A549 (cell line): ENCODE measurements around the gene N4BP2L2.

ENCODE experiments used
- CHD2 ChIP-seq: fragments of 150-350 bp; IDR thresholded peaks from 2 replicates; pipeline ENCODE4 v1.6.1; 2014; ENCODE audit warnings: low read length; ENCODE audit not compliant: partially characterized antibody
- EP300 ChIP-seq, 2 experiments: fragments of >200 bp; sonication (Bioruptor Twin); formaldehyde crosslinking; IDR thresholded peaks; 2 replicates in 1 of 2; 3 replicates in 1 of 2; pipeline ENCODE4 v1.6.1; 2016 to 2017
- FOSL2 ChIP-seq, 2 experiments: fragments of 450-650 bp in 1 of 2; fragments of >200 bp in 1 of 2; sonication (Bioruptor Twin) in 1 of 2; formaldehyde crosslinking; IDR thresholded peaks; 2 replicates each; pipeline versions ENCODE4 v1.5.0 to v1.6.1; 2016 to 2020; ENCODE audit warnings: mild to moderate bottlenecking in 1 of 2, moderate library complexity in 1 of 2
- HDAC2 ChIP-seq: fragments of 200-600 bp; sonication (generic); IDR thresholded peaks from 2 replicates; pipeline ENCODE4 v1.6.1; 2016
- NPAS2 ChIP-seq: fragments of 250-450 bp; sonication (Bioruptor Pico); IDR thresholded peaks from 2 replicates; pipeline ENCODE4 v1.8.0; 2022; ENCODE audit warnings: mild to moderate bottlenecking, moderate library complexity, borderline replicate concordance
- PBX3 ChIP-seq: IDR thresholded peaks from 2 replicates; pipeline ENCODE4 v1.6.1; 2012
- POLR2A ChIP-seq: IDR thresholded peaks from 2 replicates; pipeline ENCODE4 v1.6.1; 2012; ENCODE audit warnings: mild to moderate bottlenecking, low read length
- RARB ChIP-seq: fragments of 250-450 bp; sonication (Bioruptor Pico); IDR thresholded peaks from 2 replicates; pipeline ENCODE4 v1.8.0; 2021; ENCODE audit warnings: mild to moderate bottlenecking, moderate library complexity
- REST ChIP-seq: fragments of 200-600 bp; sonication (generic); IDR thresholded peaks from 2 replicates; pipeline ENCODE4 v1.6.1; 2016; ENCODE audit warnings: antibody characterized with exemption, mild to moderate bottlenecking, moderate library complexity
- RNF2 ChIP-seq: fragments of 200-600 bp; sonication (generic); IDR thresholded peaks from 2 replicates; pipeline ENCODE4 v1.6.1; 2016; ENCODE audit warnings: low read depth, mild to moderate bottlenecking, antibody characterized with exemption, moderate library complexity, borderline replicate concordance
- SREBF2 ChIP-seq: fragments of 450-650 bp; IDR thresholded peaks from 2 replicates; pipeline ENCODE4 v1.6.1; 2014; ENCODE audit warnings: mild to moderate bottlenecking, moderate library complexity
- ZC3H11A ChIP-seq: fragments of 450-650 bp; IDR thresholded peaks from 2 replicates; pipeline ENCODE4 v1.6.1; 2014; ENCODE audit warnings: antibody characterized with exemption, mild to moderate bottlenecking
- ZFP36 ChIP-seq: fragments of 450-650 bp; IDR thresholded peaks from 2 replicates; pipeline ENCODE4 v1.6.1; 2014; ENCODE audit warnings: borderline replicate concordance; ENCODE audit not compliant: partially characterized antibody
- TF ChIP-seq, protein P1 (sequence below): fragments of >200 bp; sonication (Bioruptor Twin); formaldehyde crosslinking; IDR thresholded peaks from 3 replicates; pipeline ENCODE4 v1.5.1; 2016

GRCh38 chr13:32446220-32446619 is 92.4 kb downstream of the N4BP2L2 start:
- TF ChIP-seq EP300 (IDR thresholded peaks at IDR 0.05) (no peak), POLR2A (no peak), HDAC2 (no peak), REST (no peak), PBX3 (no peak), FOSL2 (IDR thresholded peaks at IDR 0.05) (no peak), FOSL2 (CRISPR knock-in tag; IDR thresholded peaks at IDR 0.05) (no peak), NPAS2 (no peak), CHD2 (no peak), RNF2 (no peak), ZC3H11A (no peak), RARB (CRISPR knock-in tag) (no peak), SREBF2 (no peak), ZFP36 (no peak)
- TF ChIP-seq, protein P1, sequence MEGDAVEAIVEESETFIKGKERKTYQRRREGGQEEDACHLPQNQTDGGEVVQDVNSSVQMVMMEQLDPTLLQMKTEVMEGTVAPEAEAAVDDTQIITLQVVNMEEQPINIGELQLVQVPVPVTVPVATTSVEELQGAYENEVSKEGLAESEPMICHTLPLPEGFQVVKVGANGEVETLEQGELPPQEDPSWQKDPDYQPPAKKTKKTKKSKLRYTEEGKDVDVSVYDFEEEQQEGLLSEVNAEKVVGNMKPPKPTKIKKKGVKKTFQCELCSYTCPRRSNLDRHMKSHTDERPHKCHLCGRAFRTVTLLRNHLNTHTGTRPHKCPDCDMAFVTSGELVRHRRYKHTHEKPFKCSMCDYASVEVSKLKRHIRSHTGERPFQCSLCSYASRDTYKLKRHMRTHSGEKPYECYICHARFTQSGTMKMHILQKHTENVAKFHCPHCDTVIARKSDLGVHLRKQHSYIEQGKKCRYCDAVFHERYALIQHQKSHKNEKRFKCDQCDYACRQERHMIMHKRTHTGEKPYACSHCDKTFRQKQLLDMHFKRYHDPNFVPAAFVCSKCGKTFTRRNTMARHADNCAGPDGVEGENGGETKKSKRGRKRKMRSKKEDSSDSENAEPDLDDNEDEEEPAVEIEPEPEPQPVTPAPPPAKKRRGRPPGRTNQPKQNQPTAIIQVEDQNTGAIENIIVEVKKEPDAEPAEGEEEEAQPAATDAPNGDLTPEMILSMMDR: no peak
